Kidney (tissue), 14 donors: ENCODE data around the gene DQX1. TPM values are rescaled to one million over a fixed set of nuclear protein-coding genes. Genes with fewer than 3 reads are reported as not detected.
A peak's percentile ranks its signal among the peaks of the same experiment; 100 is the strongest.

Source experiments
- DNase-seq, 5 donors: peaks; one replicate each; pipeline ENCODE4 v3.0.0-alpha.2; 2013 to 2020
- FAIRE-seq: peaks from 2 replicates; lab custom pipeline; 2012; peaks lifted over from hg19 to GRCh38; lab: Jason Lieb, UNC
- H3K27ac ChIP-seq, 2 donors: one replicate each; pipeline ENCODE4 v1.7.0; 2013; ENCODE audit warnings: low read depth in 2 of 2, low read length in 2 of 2, inconsistent platforms in 1 of 2
- H3K27me3 ChIP-seq: one replicate; pipeline ENCODE4 v1.7.1; 2013; ENCODE audit warnings: low read length, inconsistent platforms; ENCODE audit not compliant: control insufficient read depth, insufficient read depth
- H3K36me3 ChIP-seq, 3 donors: one replicate each; pipeline versions ENCODE4 v1.7.0 to v1.7.1; 2013; ENCODE audit warnings: low read length in 3 of 3, control low read depth in 1 of 3, inconsistent platforms in 1 of 3; ENCODE audit not compliant: insufficient read depth in 3 of 3, control insufficient read depth in 2 of 3
- H3K4me1 ChIP-seq, 3 donors: one replicate each; pipeline versions ENCODE4 v1.7.0 to v1.7.1; 2013; ENCODE audit warnings: low read length in 3 of 3, inconsistent platforms in 1 of 3, low read depth in 1 of 3; ENCODE audit not compliant: control insufficient read depth in 2 of 3, insufficient read depth in 2 of 3
- H3K4me3 ChIP-seq, 3 donors: one replicate each; pipeline versions ENCODE4 v1.7.0 to v1.8.1; 2013; ENCODE audit warnings: low read length in 3 of 3, control low read depth in 1 of 3, inconsistent platforms in 1 of 3
- H3K9ac ChIP-seq, 3 donors: one replicate each; pipeline versions ENCODE4 v1.7.0 to v1.7.1; 2013; ENCODE audit warnings: low read length in 3 of 3, control low read depth in 1 of 3, inconsistent platforms in 1 of 3
- H3K9me3 ChIP-seq, 3 donors: one replicate each; pipeline versions ENCODE4 v1.7.0 to v1.7.1; 2013; ENCODE audit warnings: low read length in 3 of 3, control low read depth in 1 of 3, inconsistent platforms in 1 of 3; ENCODE audit not compliant: control insufficient read depth in 2 of 3, insufficient read depth in 1 of 3
- CTCF ChIP-seq: IDR thresholded peaks from 3 replicates; pipeline ENCODE4 v1.5.1; 2012; ENCODE audit warnings: mild to moderate bottlenecking, moderate library complexity, borderline replicate concordance; ENCODE audit not compliant: insufficient read depth; ENCODE audit errors: extremely low read depth
- intact Hi-C: fragments of 100-400 bp; cut with DNase I; formaldehyde crosslinking; loops from one replicate; pipeline ENCODE4 v1.11.1; 2022
- polyA plus RNA-seq: library from polyadenylated mRNA; stranded (reverse); fragments of 350-450 nt; fragmentation: Illumina TruSeq; extraction: RNeasy Lipid Tissue Mini Kit (QIAGEN cat#74804); gene quantifications from one replicate; pipeline ENCODE4 v1.2.3, GENCODE V29; 2014; ENCODE audit warnings: low read depth, low replicate concordance; ENCODE audit not compliant: insufficient read depth
- total RNA-seq: library from RNA; stranded (reverse); fragmentation: NEBNext Ultra II Directional; extraction: Animal tissue kit (Norgen Biotek cat#: 25700); gene quantifications from one replicate; pipeline ENCODE4 v1.2.1, GENCODE V29; 2021
- donor health status: control.
- donor health status: control.
- donor health status: control.
- donor health status: control.
- donor health status: control.
- donor health status: DM: yes; HTN: yes; CAD: no.
- donor health status: Normal renal cell carcinoma (clear cell type).

DQX1 gene
- total and polyA plus RNA-seq, 2 donors from 2014 or later, result not detected

- Histone ChIP-seq H3K36me3 (peaks cover 3 to 17% (median 8%) of the 10 kb centered on the region in 3 donors), H3K9ac (peak overlapping the region in 1 of 3 donors; percentile 75), H3K27me3 (peaks cover 10% of the 10 kb centered on the region), H3K4me3 (peak overlapping the region; percentile 41 to 89 (median 83)), H3K4me1 (peaks cover 0 to 35% (median 22%) of the 10 kb centered on the region in 3 donors), H3K27ac (peak overlapping the region; percentile 86 to 87), H3K9me3 (no peaks in the 10 kb centered on the region)
- DNase-seq (peak; percentile 45 to 76 (median 72)), FAIRE-seq (no peak)
- intact Hi-C loops, result no loop called here
- no peak for TF ChIP-seq CTCF
These were observed 23.8 kb downstream of the DQX1 start for GRCh38 chr2:74502147-74502719.

GRCh38 chr2:74501335-74502071, 24.5 kb downstream of the DQX1 start:
- intact Hi-C loops, result no loop called here
- peaks cover 3 to 17% (median 8%) of the 10 kb centered on the region in 3 donors for H3K36me3 ChIP-seq
- H3K9me3 ChIP-seq, result no peaks in the 10 kb centered on the region
- H3K27ac ChIP-seq, result no peak overlapping the region
- DNase-seq (peak in 4 of 5 donors; percentile 86 to 93 (median 87)), FAIRE-seq (no peak)
- peaks cover 0 to 30% (median 18%) of the 10 kb centered on the region in 3 donors for H3K4me1 ChIP-seq
- H3K9ac ChIP-seq, result no peak overlapping the region
- peak overlapping the region in 2 of 3 donors; percentile 83 to 89 for H3K4me3 ChIP-seq
- H3K27me3 ChIP-seq, result peaks cover 12% of the 10 kb centered on the region
- no peak for TF ChIP-seq CTCF

GRCh38 chr2:74500578-74500946, 25.5 kb downstream of the DQX1 start:
- Histone ChIP-seq H3K27me3 (peaks cover 12% of the 10 kb centered on the region), H3K9me3 (no peaks in the 10 kb centered on the region), H3K9ac (no peak overlapping the region), H3K4me3 (no peak overlapping the region), H3K4me1 (peaks cover 0 to 26% (median 11%) of the 10 kb centered on the region in 3 donors), H3K27ac (no peak overlapping the region), H3K36me3 (peaks cover 3 to 11% (median 5%) of the 10 kb centered on the region in 3 donors)
- no peak for FAIRE-seq
- DNase-seq, result no peak
- intact Hi-C loops, result no loop called here
- TF ChIP-seq CTCF, result no peak
